K562 (cell line): ENCODE results near the gene PBX1. TPM values are rescaled to one million over a fixed set of nuclear protein-coding genes. Genes with fewer than 3 reads are reported as not detected.

Source experiments
- ATAC-seq: fragments of 200-7000 bp; cut with Tn5 transposase; 3 replicates; pipeline ENCODE4 v1.9.1; 2020; ENCODE audit warnings: moderate library complexity
- BruUV-seq: library from RNA; stranded (reverse); fragments of 400-500 nt; replicated peaks from 2 replicates; lab custom pipeline; 2021; lab: Mats Ljungman, UMichigan
- CTCF ChIA-PET: fragments of 300-600 bp; formaldehyde crosslinking; extraction: SDS; loops from one replicate; lab custom pipeline; 2021; ENCODE audit warnings: low intra/inter-chr PET ratio; lab: Yijun Ruan, JAX
- POLR2A ChIA-PET: fragments of 300-600, 350-650 bp; sonication (Branson Sonifier 250); formaldehyde crosslinking; extraction: SDS; loops from one replicate; lab custom pipeline; 2021; ENCODE audit warnings: antibody characterized with exemption, inconsistent platforms; lab: Yijun Ruan, JAX
- DNase-seq, 4 experiments: peaks; one replicate each; pipeline versions ENCODE4 v3.0.0 to v3.0.0-alpha.2; 2011 to 2018; ENCODE audit warnings: low spot score in 3 of 4, mixed read lengths in 3 of 4; ENCODE audit errors: extremely low read depth in 1 of 4
- FAIRE-seq: peaks from 2 replicates; lab custom pipeline; 2011; peaks lifted over from hg19 to GRCh38; lab: Jason Lieb, UNC
- H2AFZ ChIP-seq: 2 replicates; pipeline ENCODE4 v1.6.0; 2011; ENCODE audit warnings: low read depth, low read length, control low read depth, inconsistent platforms
- H3K27ac ChIP-seq: fragments of 200-600 bp; 3 replicates; pipeline ENCODE4 v1.8.0; 2011; ENCODE audit warnings: low read depth, mild to moderate bottlenecking, control low read depth, inconsistent platforms, low read length, moderate library complexity, mixed read lengths; ENCODE audit errors: extremely low read depth
- H3K27me3 ChIP-seq, 2 experiments: fragments of 300-600 bp in 1 of 2; 2 replicates in 1 of 2; 3 replicates in 1 of 2; pipeline versions ENCODE4 v1.6.0 to v1.8.0; 2011; ENCODE audit warnings: inconsistent platforms in 2 of 2, low read length in 2 of 2, mild to moderate bottlenecking in 1 of 2, mixed read lengths in 1 of 2, moderate library complexity in 1 of 2; ENCODE audit not compliant: control insufficient read depth in 2 of 2, insufficient read depth in 2 of 2
- H3K36me3 ChIP-seq: fragments of 300-600 bp; 3 replicates; pipeline ENCODE4 v1.8.0; 2011; ENCODE audit warnings: mild to moderate bottlenecking, low read length, inconsistent platforms; ENCODE audit not compliant: control insufficient read depth, insufficient read depth
- H3K4me1 ChIP-seq, 2 experiments: fragments of 200-600 bp in 1 of 2; replicated peaks in 1 of 2; 2 replicates in 1 of 2; 3 replicates in 1 of 2; pipeline versions ENCODE4 v1.5.1 to v1.8.0; 2011; ENCODE audit warnings: inconsistent platforms in 2 of 2, low read length in 2 of 2, mild to moderate bottlenecking in 1 of 2, mixed read lengths in 1 of 2, moderate library complexity in 1 of 2; ENCODE audit not compliant: control insufficient read depth in 2 of 2, insufficient read depth in 2 of 2
- H3K4me2 ChIP-seq: 2 replicates; pipeline ENCODE4 v1.6.1; 2011; ENCODE audit warnings: low read length, control low read depth, inconsistent platforms, mixed read lengths; ENCODE audit not compliant: insufficient read depth
- H3K4me3 ChIP-seq: fragments of 200-600 bp; sonication (generic), shearing (Covaris generic); 2 replicates; pipeline ENCODE4 v1.5.1; 2016; ENCODE audit warnings: control low read depth, inconsistent platforms
- H3K79me2 ChIP-seq: fragments of 200-600 bp; 3 replicates; pipeline ENCODE4 v1.8.0; 2011; ENCODE audit warnings: low read length, inconsistent platforms; ENCODE audit not compliant: control insufficient read depth, insufficient read depth
- H3K9ac ChIP-seq, 2 experiments: 2 replicates each; pipeline versions ENCODE4 v1.6.0 to v1.6.1; 2011; ENCODE audit warnings: low read depth in 2 of 2, low read length in 2 of 2, control low read depth in 1 of 2, inconsistent platforms in 1 of 2, mild to moderate bottlenecking in 1 of 2, mixed read lengths in 1 of 2; ENCODE audit not compliant: insufficient read depth in 1 of 2
- H3K9me1 ChIP-seq: one replicate; pipeline ENCODE4 v1.6.0; 2011; ENCODE audit warnings: inconsistent platforms, mild to moderate bottlenecking, low read length, moderate library complexity; ENCODE audit not compliant: control insufficient read depth, insufficient read depth
- H3K9me3 ChIP-seq: replicated peaks from 2 replicates; pipeline ENCODE4 v1.5.1; 2011; ENCODE audit warnings: low read depth, low read length, inconsistent platforms; ENCODE audit not compliant: control insufficient read depth, insufficient read depth
- H4K20me1 ChIP-seq: replicated peaks from 2 replicates; pipeline ENCODE4 v1.6.1; 2011; ENCODE audit warnings: low read length, inconsistent platforms, mixed read lengths; ENCODE audit not compliant: control insufficient read depth, insufficient read depth
- ARHGAP35 ChIP-seq: fragments of 450-650 bp; IDR thresholded peaks from 2 replicates; pipeline ENCODE4 v1.6.1; 2018; ENCODE audit not compliant: partially characterized antibody
- DACH1 ChIP-seq: fragments of 450-650 bp; IDR thresholded peaks from 2 replicates; pipeline ENCODE4 v1.6.1; 2018; ENCODE audit not compliant: partially characterized antibody
- DDX20 ChIP-seq: fragments of 450-650 bp; IDR thresholded peaks from 2 replicates; pipeline ENCODE4 v1.6.1; 2016; ENCODE audit warnings: missing genetic modification characterization, low read depth, mild to moderate bottlenecking, missing compliant biosample characterization, moderate library complexity
- ESRRB ChIP-seq: fragments of 250-450 bp; sonication (Bioruptor Pico); IDR thresholded peaks from 2 replicates; pipeline ENCODE4 v1.5.0; 2020; ENCODE audit warnings: mild to moderate bottlenecking, moderate library complexity, borderline replicate concordance
- GABPA ChIP-seq: fragments of 200-800 bp; sonication (Bioruptor generic); conservative IDR thresholded peaks from 2 replicates; pipeline ENCODE4 v1.6.1; 2016; ENCODE audit warnings: low read depth, missing genetic modification characterization, missing compliant biosample characterization
- HCFC1 ChIP-seq: IDR thresholded peaks from 2 replicates; pipeline ENCODE4 v1.6.1; 2012; ENCODE audit warnings: low read depth, low read length, improper control_type of control experiment
- MAFK ChIP-seq: IDR thresholded peaks from 2 replicates; pipeline ENCODE4 v1.6.1; 2011; ENCODE audit warnings: low read length, improper control_type of control experiment
- MCM3 ChIP-seq: fragments of 450-650 bp; IDR thresholded peaks from 2 replicates; pipeline ENCODE4 v1.6.1; 2016
- NR2F6 ChIP-seq: fragments of 450-650 bp; formaldehyde crosslinking; IDR thresholded peaks from 2 replicates; pipeline ENCODE4 v1.4.0; 2020; ENCODE audit warnings: mild to moderate bottlenecking
- PKNOX1 ChIP-seq: fragments of 450-650 bp; IDR thresholded peaks from 2 replicates; pipeline ENCODE4 v1.6.1; 2016
- SAP30 ChIP-seq: fragments of 200-600 bp; sonication (generic); IDR thresholded peaks from 2 replicates; pipeline ENCODE4 v1.6.1; 2012; ENCODE audit warnings: borderline replicate concordance, low read depth, mild to moderate bottlenecking, moderate library complexity, low read length, control low read depth, inconsistent platforms; ENCODE audit not compliant: insufficient read depth, poor library complexity, severe bottlenecking
- SMC3 ChIP-seq: conservative IDR thresholded peaks from 2 replicates; pipeline ENCODE4 v1.6.1; 2011; ENCODE audit warnings: low read depth, low read length, improper control_type of control experiment; ENCODE audit not compliant: insufficient read depth
- SUPT5H ChIP-seq: fragments of 450-650 bp; IDR thresholded peaks from 2 replicates; pipeline ENCODE4 v1.6.1; 2016
- TBL1XR1 ChIP-seq, 2 experiments: IDR thresholded peaks; 2 replicates each; pipeline ENCODE4 v1.6.1; 2012; ENCODE audit warnings: improper control_type of control experiment in 2 of 2, low read length in 2 of 2, mild to moderate bottlenecking in 1 of 2
- YY1 ChIP-seq, 3 experiments: IDR thresholded peaks; 2 replicates each; pipeline ENCODE4 v1.6.1; 2011; ENCODE audit warnings: low read length in 2 of 3, mild to moderate bottlenecking in 2 of 3, moderate library complexity in 2 of 3, borderline replicate concordance in 1 of 3, control low read depth in 1 of 3, low read depth in 1 of 3; ENCODE audit not compliant: insufficient read depth in 3 of 3, insufficient replicate concordance in 2 of 3, control insufficient read depth in 1 of 3, insufficient read length in 1 of 3; ENCODE audit errors: extremely low read depth in 1 of 3
- ZNF184 ChIP-seq: sonication (generic); formaldehyde crosslinking; IDR thresholded peaks from 2 replicates; pipeline ENCODE4 v1.5.0; 2020; ENCODE audit warnings: missing genetic modification reagents
- ZNF436 ChIP-seq: fragments of 250-450, 450-650 bp; sonication (Bioruptor Pico); formaldehyde crosslinking; IDR thresholded peaks from 2 replicates; pipeline ENCODE4 v1.7.0; 2020; ENCODE audit warnings: mild to moderate bottlenecking
- ZZZ3 ChIP-seq: fragments of 450-650 bp; IDR thresholded peaks from 2 replicates; pipeline ENCODE4 v1.6.1; 2016; ENCODE audit warnings: antibody characterized with exemption, mild to moderate bottlenecking, moderate library complexity
- WGBS: fragments of 100-300 bp; shearing (Covaris generic); methylation state at CpG from one replicate; pipeline ENCODE4 v1.1.6; 2016; ENCODE audit warnings: low coverage, mixed read lengths; ENCODE audit not compliant: insufficient coverage; ENCODE audit errors: missing lambda C conversion rate; 5-methylcytosine and 5-hydroxymethylcytosine counted together
- in situ Hi-C: fragments of 300-500 bp; cut with MboI; formaldehyde crosslinking; loops from 4 replicates; pipeline ENCODE4 v1.15.0; 2018; ENCODE audit warnings: inconsistent platforms, mixed read lengths
- intact Hi-C: fragments of 100-400 bp; cut with micrococcal nuclease; formaldehyde crosslinking; loops from 2 replicates; pipeline ENCODE4 v1.14.2; 2022
- polyA plus RNA-seq, 8 experiments: library from polyadenylated mRNA; depleted of rRNA in 4 of 8; stranded (reverse) in 5 of 8; unstranded in 3 of 8; fragments of >200 nt; fragmentation: Nextera tagmentation in 2 of 8; fragmentation: Illumina TruSeq in 1 of 8; extraction: Ambion mirVana in 2 of 8; extraction: Trizol in 1 of 8; gene quantifications; 2 replicates each; pipeline versions ENCODE4 v1.2.1 to v1.2.3, GENCODE V29; 2011 to 2014; ENCODE audit warnings: inconsistent platforms in 1 of 8, missing spikeins in 1 of 8
- total RNA-seq, 7 experiments: library from RNA; depleted of rRNA in 6 of 7; stranded (reverse); fragments of >200 nt in 6 of 7; fragmentation: Illumina TruSeq in 2 of 7; extraction: Trizol in 2 of 7; gene quantifications; 2 replicates each; pipeline versions ENCODE4 v1.2.1 to v1.2.3, GENCODE V29; 2011 to 2021; ENCODE audit warnings: low replicate concordance in 1 of 7

PBX1 gene
- total and polyA plus RNA-seq, 9 of the 15 experiments (the other 6 are each of a cell fraction or from before 2014, with no cell fraction given) = 0.03 to 0.62 (median 0.17) TPM

- H3K9me1 ChIP-seq = no peaks in the 10 kb centered on the region
- no peaks in the 10 kb centered on the region for H3K36me3 ChIP-seq
- in situ Hi-C loops (loop anchor here (5.0 kb wide), 1 partner anchor 105 kb away; no protein-coding TSS in a partner anchor), intact Hi-C loops (no loop called here)
- CTCF ChIA-PET = no interaction called here
- no peaks in the 10 kb centered on the region for H3K79me2 ChIP-seq
- H3K9ac ChIP-seq = no peak overlapping the region
- no peaks in the 10 kb centered on the region; a peak in 1 of 5 replicates for H3K4me1 ChIP-seq
- no peak overlapping the region for H3K4me2 ChIP-seq
- FAIRE-seq = no peak
- no peak for ATAC-seq
- H3K4me3 ChIP-seq = no peak overlapping the region
- H2AFZ ChIP-seq = no peak overlapping the region
- H3K27ac ChIP-seq = no peak overlapping the region
- 9% methylated on average over 6 of the region's 6 CpGs for WGBS
- no peaks in the 10 kb centered on the region; a peak in 1 of 5 replicates for H3K27me3 ChIP-seq
- POLR2A ChIA-PET = interaction anchor here (1.0 kb wide), 1 partner anchor 9 kb away, joined by 3 read pairs; no protein-coding TSS in a partner anchor
- DNase-seq = no peak
- H4K20me1 ChIP-seq = no peaks in the 10 kb centered on the region
- TF ChIP-seq MAFK (no peak), DDX20 (tag) (no peak), ZNF184 (no peak), ESRRB (no peak), TBL1XR1 (IDR thresholded peaks at IDR 0.05; ENCODE audit: low read length in 2 of 2) (no peak), YY1 (IDR thresholded peaks at IDR 0.05; ENCODE audit: borderline replicate concordance in 1 of 3, control insufficient read depth in 1 of 3, extremely low read depth in 1 of 3, insufficient read depth in 3 of 3, insufficient read length in 1 of 3, insufficient replicate concordance in 2 of 3, low read depth in 1 of 3, low read length in 2 of 3) (no peak), ZNF436 (CRISPR knock-in tag) (no peak), SMC3 (no peak), ARHGAP35 (no peak), SAP30 (no peak), MCM3 (no peak), NR2F6 (CRISPR knock-in tag) (no peak), PKNOX1 (no peak), DACH1 (no peak), SUPT5H (no peak), ZZZ3 (no peak), GABPA (tag) (no peak), HCFC1 (no peak)
- BruUV-seq = no TSS peak
- no peaks in the 10 kb centered on the region for H3K9me3 ChIP-seq
These were observed 123.6 kb downstream of the PBX1 start for GRCh38 chr1:164682570-164682969.
